Measurements from ENCODE around the gene RPH3AL.
"Not testable (repeated sequence)": the region's sequence is repeated elsewhere in the genome, so short reads cannot be mapped to it uniquely, and the experiment has no call there.

The RPH3AL gene

DNA sequence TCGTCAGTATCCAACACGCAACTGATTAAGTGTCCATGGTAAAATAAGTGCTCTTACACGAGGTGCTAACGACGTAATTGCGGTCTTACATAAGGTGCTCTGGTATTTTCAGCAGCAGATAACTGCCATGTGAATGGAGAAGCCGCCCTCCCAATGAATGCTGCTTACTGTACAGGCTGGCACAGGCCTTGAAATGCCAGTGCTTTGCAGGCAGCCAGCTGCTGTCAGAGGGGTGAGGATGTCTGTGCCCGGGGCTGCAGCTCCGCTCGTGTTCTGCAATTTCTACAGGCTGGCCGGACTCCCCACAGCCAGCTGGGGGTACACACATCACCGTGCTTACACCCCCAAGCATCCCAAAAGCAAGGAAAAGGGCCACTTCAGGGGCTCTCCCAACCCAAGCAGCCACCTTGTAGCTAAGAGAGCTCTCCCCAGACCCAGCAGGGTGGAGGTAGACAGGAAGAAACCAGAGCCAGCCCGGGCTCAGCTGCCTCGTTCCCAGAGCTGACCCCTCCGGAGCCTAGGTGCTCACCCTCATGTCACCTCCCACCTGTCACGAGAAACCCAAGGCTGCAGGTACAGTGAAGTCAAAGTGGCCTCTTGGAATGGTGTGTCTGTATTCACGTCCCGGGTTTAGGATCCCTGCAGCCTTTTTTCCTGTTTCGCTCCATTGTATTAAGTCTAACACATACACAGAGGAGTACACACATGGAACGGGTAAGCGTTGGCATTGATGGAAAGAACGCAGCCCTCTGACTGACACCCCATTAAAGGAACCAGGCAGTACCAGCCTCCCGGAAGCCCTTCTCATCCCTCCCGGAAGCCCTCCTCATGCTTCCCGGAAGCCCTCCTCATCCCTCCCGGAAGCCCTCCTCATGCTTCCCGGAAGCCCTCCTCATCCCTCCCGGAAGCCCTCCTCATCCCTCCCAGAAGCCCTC lies 27.2 kb upstream of the RPH3AL start:
- Histone ChIP-seq H3K9me3 (ENCODE audit: control insufficient read depth in 1 of 2, low read length in 2 of 2) (no peaks in the 10 kb centered on the region), H3K36me3 (ENCODE audit: control insufficient read depth in 1 of 2, insufficient read depth in 2 of 2, low read length in 2 of 2) (no peaks in the 10 kb centered on the region), H3K27me3 (ENCODE audit: control insufficient read depth in 1 of 2, insufficient read depth in 2 of 2, low read length in 2 of 2) (no peaks in the 10 kb centered on the region), H3K4me3 (ENCODE audit: low read depth in 1 of 2, low read length in 2 of 2) (no peak overlapping the region), H3K4me1 (ENCODE audit: control insufficient read depth in 1 of 2, insufficient read depth in 2 of 2, low read length in 2 of 2) (peaks cover 0 to 6% of the 10 kb centered on the region in 2 donors), H3K9ac (ENCODE audit: low read depth in 1 of 2, low read length in 2 of 2) (no peak overlapping the region), H3K27ac (ENCODE audit: low read depth, low read length) (no peak overlapping the region)

DNA sequence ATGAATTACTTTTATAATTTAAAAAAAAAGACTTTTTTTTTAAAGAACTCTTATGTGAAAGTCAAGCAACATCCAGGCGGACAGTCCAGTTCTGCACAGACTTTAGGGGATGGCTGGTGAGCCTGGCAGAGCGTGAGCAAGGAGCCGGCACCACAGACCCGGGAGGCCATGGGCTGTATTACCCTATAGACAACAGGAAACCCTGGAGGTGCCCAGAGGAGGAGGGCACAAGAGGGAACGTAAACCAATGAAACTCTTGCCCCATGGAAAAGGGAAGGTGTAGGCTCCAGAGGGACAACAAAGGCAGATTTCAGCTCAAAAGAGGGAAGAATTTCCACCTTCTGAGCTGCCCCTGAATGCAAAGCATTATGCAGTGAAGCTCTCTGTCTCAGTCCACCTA lies 25.5 kb upstream of the RPH3AL start:
- no peak overlapping the region for H3K27ac ChIP-seq (ENCODE audit: low read depth, low read length)
- no peaks in the 10 kb centered on the region for H3K27me3 ChIP-seq (ENCODE audit: control insufficient read depth in 1 of 2, insufficient read depth in 2 of 2, low read length in 2 of 2)
- H3K4me3 ChIP-seq (ENCODE audit: low read depth in 1 of 2, low read length in 2 of 2), result no peak overlapping the region
- H3K9ac ChIP-seq (ENCODE audit: low read depth in 1 of 2, low read length in 2 of 2), result no peak overlapping the region
- peaks cover 0 to 5% of the 10 kb centered on the region in 2 donors for H3K4me1 ChIP-seq (ENCODE audit: control insufficient read depth in 1 of 2, insufficient read depth in 2 of 2, low read length in 2 of 2)
- no peaks in the 10 kb centered on the region for H3K9me3 ChIP-seq (ENCODE audit: control insufficient read depth in 1 of 2, low read length in 2 of 2)
- H3K36me3 ChIP-seq (ENCODE audit: control insufficient read depth in 1 of 2, insufficient read depth in 2 of 2, low read length in 2 of 2), result no peaks in the 10 kb centered on the region

DNA sequence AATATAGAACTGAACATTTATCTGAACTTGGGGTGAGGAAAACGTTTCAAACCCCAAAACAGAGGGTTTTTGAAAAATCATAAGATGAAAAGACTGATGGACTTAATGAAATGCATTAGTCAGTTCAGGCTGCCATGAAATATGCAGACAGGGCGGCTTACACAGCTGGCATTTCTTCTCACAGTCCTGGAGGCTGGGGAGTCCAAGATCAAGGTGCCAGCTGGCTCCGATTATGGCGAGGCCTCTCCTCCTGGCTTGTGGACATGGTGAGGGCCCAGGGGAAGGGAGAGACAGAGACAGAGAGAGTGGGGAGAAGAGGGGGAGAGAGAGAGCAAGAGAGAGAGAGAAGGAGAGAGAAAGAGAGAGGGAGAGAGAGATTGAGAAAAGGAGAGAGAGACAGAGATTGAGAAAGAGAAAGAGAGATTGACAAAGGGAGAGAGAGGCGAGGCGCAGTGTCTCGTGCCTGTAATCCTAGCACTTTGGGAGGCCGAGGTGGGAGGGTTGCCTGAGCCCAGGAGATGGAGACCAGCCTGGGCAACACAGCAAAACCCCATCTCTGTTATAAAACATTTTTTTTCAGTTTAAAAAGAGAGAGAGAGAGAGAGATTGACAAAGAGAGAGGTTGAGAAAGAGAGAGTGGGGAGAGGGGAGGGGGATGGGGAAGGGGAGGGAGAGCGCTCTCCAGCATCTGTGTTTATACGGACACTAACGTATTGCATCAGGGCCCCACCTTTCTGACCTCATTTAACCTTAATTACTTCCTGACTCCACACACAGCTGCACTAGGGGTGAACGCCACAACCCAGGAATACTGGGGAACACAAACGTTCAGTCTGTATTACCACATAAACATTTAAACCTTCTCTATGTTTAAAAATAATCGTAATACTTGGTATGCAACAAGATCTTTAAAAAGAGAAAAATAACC lies 24.6 kb upstream of the RPH3AL start:
- no peaks in the 10 kb centered on the region for H3K27me3 ChIP-seq (ENCODE audit: control insufficient read depth in 1 of 2, insufficient read depth in 2 of 2, low read length in 2 of 2)
- no peaks in the 10 kb centered on the region for H3K9me3 ChIP-seq (ENCODE audit: control insufficient read depth in 1 of 2, low read length in 2 of 2)
- H3K27ac ChIP-seq (ENCODE audit: low read depth, low read length), result no peak overlapping the region
- H3K4me3 ChIP-seq (ENCODE audit: low read depth in 1 of 2, low read length in 2 of 2), result no peak overlapping the region
- peaks cover 4 to 6% of the 10 kb centered on the region in 2 donors for H3K4me1 ChIP-seq (ENCODE audit: control insufficient read depth in 1 of 2, insufficient read depth in 2 of 2, low read length in 2 of 2)
- no peak overlapping the region for H3K9ac ChIP-seq (ENCODE audit: low read depth in 1 of 2, low read length in 2 of 2)
- no peaks in the 10 kb centered on the region for H3K36me3 ChIP-seq (ENCODE audit: control insufficient read depth in 1 of 2, insufficient read depth in 2 of 2, low read length in 2 of 2)

DNA sequence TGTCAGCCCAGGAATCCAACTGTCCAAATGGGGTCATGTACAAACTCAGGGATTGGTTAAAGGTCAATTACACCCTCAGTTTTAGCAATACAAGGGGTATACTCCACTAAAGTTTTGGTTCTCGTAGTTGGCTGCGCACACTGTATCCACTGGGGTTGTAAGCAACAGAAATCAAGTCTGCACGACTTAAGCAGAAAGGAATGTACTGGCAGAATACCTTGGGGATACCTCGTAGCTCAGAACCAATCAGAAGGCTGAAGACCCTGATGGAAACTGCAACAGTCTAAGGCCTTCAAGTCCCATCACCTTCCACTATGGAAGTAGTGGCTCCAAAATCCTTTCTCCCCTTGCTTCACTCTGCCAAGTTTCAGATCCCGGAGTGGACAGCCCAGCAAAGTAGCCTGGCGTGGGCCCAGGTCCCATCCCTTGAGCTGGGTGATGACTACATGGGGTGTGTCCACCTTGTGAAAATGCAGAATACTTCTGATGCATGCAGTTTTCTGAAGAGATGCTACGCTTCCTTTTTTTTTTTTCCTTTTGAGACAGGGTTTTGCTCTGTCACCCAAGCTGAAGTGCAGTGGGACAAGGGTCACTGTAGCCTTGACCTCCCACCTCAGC lies 21.1 kb upstream of the RPH3AL start:
- Histone ChIP-seq H3K4me1 (ENCODE audit: control insufficient read depth in 1 of 2, insufficient read depth in 2 of 2, low read length in 2 of 2) (peaks cover 4 to 6% of the 10 kb centered on the region in 2 donors), H3K27ac (ENCODE audit: low read depth, low read length) (no peak overlapping the region), H3K9me3 (ENCODE audit: control insufficient read depth in 1 of 2, low read length in 2 of 2) (no peaks in the 10 kb centered on the region), H3K4me3 (ENCODE audit: low read depth in 1 of 2, low read length in 2 of 2) (no peak overlapping the region), H3K9ac (ENCODE audit: low read depth in 1 of 2, low read length in 2 of 2) (no peak overlapping the region), H3K27me3 (ENCODE audit: control insufficient read depth in 1 of 2, insufficient read depth in 2 of 2, low read length in 2 of 2) (no peaks in the 10 kb centered on the region), H3K36me3 (ENCODE audit: control insufficient read depth in 1 of 2, insufficient read depth in 2 of 2, low read length in 2 of 2) (no peaks in the 10 kb centered on the region)

DNA sequence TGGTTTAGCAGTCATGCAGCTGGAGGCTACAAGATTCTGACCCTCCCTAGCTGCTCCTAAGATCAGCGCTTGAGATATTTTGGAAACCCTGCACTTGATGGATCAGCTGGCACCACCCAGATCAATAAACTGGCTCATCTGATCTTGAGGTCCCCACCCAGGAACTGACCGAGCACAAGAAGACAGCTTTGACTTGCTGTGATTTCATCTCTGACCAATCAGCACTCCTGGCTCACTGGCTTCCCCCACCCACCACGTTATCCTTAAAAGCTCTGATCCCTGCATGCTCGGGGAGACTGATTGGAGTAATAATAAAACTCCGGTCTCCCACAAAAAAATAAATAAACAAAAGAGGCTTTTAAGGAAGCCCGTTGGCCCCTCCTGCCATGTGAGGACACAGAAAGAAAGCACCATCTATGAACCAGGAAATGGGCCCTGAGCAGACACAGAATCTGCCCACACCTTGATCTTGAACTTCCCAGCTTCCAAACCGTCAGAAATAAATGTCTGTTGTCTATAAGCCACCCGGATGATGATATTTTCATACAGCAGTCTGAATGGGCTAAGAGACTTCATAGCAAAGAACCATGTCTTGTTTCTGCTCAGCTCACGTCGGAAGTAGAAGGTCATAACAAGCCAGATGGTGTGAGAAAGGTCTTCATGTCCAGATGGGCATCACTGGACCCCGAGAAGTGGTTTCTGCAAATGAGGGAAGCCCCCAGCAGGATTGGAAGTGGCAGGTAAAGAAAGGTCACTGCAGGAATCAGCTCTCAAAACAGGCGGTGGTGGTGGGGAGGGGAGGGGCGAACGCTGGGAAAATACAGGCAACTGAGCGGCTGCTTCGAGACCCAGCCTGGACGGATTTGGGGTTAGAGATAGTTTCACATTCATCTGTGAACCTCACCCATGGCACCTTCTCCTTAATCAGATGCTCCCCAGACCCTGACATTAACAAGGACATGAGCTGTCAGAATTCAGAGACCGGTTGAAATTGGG lies 19.8 kb upstream of the RPH3AL start:
- Histone ChIP-seq H3K27me3 (ENCODE audit: control insufficient read depth in 1 of 2, insufficient read depth in 2 of 2, low read length in 2 of 2) (no peaks in the 10 kb centered on the region), H3K9me3 (ENCODE audit: control insufficient read depth in 1 of 2, low read length in 2 of 2) (no peaks in the 10 kb centered on the region), H3K27ac (ENCODE audit: low read depth, low read length) (no peak overlapping the region), H3K36me3 (ENCODE audit: control insufficient read depth in 1 of 2, insufficient read depth in 2 of 2, low read length in 2 of 2) (no peaks in the 10 kb centered on the region), H3K4me1 (ENCODE audit: control insufficient read depth in 1 of 2, insufficient read depth in 2 of 2, low read length in 2 of 2) (peaks cover 4 to 6% of the 10 kb centered on the region in 2 donors), H3K4me3 (ENCODE audit: low read depth in 1 of 2, low read length in 2 of 2) (no peak overlapping the region), H3K9ac (ENCODE audit: low read depth in 1 of 2, low read length in 2 of 2) (no peak overlapping the region)

DNA sequence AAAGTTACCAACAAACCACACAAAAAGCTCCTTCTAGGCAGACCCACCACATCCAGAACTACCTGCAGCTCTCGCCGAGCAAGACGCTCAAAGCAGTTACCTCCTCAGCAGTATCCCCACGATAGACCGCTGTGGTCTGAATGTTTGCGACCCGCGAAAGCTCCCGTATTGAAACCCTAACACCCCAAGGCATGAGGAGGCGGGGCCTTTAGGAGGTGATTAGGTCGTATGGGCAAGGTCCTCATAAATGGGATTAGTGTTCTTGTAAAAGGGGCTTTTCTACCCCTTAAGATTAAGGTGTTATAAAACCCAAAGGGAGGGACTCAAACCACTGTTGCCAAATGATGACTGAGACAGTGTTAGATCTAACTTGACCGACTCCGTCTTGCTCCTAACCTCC lies 19.0 kb upstream of the RPH3AL start:
- H3K9ac ChIP-seq (ENCODE audit: low read depth in 1 of 2, low read length in 2 of 2), result no peak overlapping the region
- peaks cover 4 to 6% of the 10 kb centered on the region in 2 donors for H3K4me1 ChIP-seq (ENCODE audit: control insufficient read depth in 1 of 2, insufficient read depth in 2 of 2, low read length in 2 of 2)
- H3K27ac ChIP-seq (ENCODE audit: low read depth, low read length), result no peak overlapping the region
- no peaks in the 10 kb centered on the region for H3K9me3 ChIP-seq (ENCODE audit: control insufficient read depth in 1 of 2, low read length in 2 of 2)
- H3K27me3 ChIP-seq (ENCODE audit: control insufficient read depth in 1 of 2, insufficient read depth in 2 of 2, low read length in 2 of 2), result no peaks in the 10 kb centered on the region
- no peak overlapping the region for H3K4me3 ChIP-seq (ENCODE audit: low read depth in 1 of 2, low read length in 2 of 2)
- H3K36me3 ChIP-seq (ENCODE audit: control insufficient read depth in 1 of 2, insufficient read depth in 2 of 2, low read length in 2 of 2), result no peaks in the 10 kb centered on the region

- H3K4me3 ChIP-seq (ENCODE audit: low read depth in 1 of 2, low read length in 2 of 2); H3K9ac ChIP-seq (ENCODE audit: low read depth in 1 of 2, low read length in 2 of 2); H3K9me3 ChIP-seq (ENCODE audit: control insufficient read depth in 1 of 2, low read length in 2 of 2); H3K36me3 ChIP-seq (ENCODE audit: control insufficient read depth in 1 of 2, insufficient read depth in 2 of 2, low read length in 2 of 2); H3K27ac ChIP-seq (ENCODE audit: low read depth, low read length); H3K27me3 ChIP-seq (ENCODE audit: control insufficient read depth in 1 of 2, insufficient read depth in 2 of 2, low read length in 2 of 2); H3K4me1 ChIP-seq (ENCODE audit: control insufficient read depth in 1 of 2, insufficient read depth in 2 of 2, low read length in 2 of 2): not testable (repeated sequence)
Measured at GRCh38 chr17:367656-368055, 15.0 kb upstream of the RPH3AL start.

DNA sequence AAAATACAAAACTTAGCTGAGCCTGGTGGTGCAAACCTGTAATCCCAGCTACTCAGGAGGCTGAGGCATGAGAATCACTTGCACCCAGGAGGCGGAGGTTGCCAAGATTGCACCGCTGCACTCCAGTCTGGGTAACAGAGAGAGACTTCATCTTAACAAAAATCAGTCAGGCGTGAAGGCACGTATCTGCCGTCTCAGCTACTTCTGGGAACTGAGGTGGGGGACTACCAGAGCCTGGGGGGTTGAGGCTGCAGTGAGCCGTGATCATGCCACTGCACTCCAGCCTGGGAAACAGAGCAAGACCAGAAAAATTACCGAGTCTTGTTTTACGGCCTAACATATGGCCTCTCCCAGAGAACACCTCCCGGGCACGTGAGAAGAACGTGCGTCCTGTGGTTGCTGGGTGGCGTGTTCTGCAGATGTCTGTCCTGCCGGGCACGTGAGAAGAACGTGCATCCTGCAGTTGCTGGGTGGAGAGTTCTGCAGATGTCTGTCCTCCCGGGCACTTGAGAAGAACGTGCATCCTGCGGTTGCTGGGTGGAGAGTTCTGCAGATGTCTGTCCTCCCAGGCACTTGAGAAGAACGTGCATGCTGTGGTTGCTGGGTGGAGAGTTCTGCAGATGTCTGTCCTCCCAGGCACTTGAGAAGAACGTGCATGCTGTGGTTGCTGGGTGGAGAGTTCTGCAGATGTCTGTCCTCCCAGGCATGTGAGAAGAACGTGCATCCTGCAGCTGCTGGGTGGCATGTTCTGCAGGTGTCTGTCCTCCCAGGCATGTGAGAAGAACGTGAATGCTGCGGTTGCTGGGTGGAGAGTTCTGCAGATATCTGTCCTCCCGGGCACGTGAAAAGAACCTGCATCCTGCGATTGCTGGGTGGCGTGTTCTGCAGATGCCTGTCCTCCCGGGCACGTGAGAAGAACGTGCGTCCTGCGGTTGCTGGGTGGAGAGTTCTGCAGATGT lies 14.3 kb upstream of the RPH3AL start:
- not testable (repeated sequence) for H3K27ac ChIP-seq (ENCODE audit: low read depth, low read length); H3K4me3 ChIP-seq (ENCODE audit: low read depth in 1 of 2, low read length in 2 of 2); H3K27me3 ChIP-seq (ENCODE audit: control insufficient read depth in 1 of 2, insufficient read depth in 2 of 2, low read length in 2 of 2); H3K36me3 ChIP-seq (ENCODE audit: control insufficient read depth in 1 of 2, insufficient read depth in 2 of 2, low read length in 2 of 2); H3K9ac ChIP-seq (ENCODE audit: low read depth in 1 of 2, low read length in 2 of 2); H3K9me3 ChIP-seq (ENCODE audit: control insufficient read depth in 1 of 2, low read length in 2 of 2); H3K4me1 ChIP-seq (ENCODE audit: control insufficient read depth in 1 of 2, insufficient read depth in 2 of 2, low read length in 2 of 2)

All from duodenal mucosa (tissue), 2 donors.